ENCODE measurements around the gene PIEZO2.

- TF ChIP-seq SMC3 (conservative IDR thresholded peaks at IDR 0.05; ENCODE audit: poor library complexity) = no peak
- TF ChIP-seq EP300 (conservative IDR thresholded peaks at IDR 0.05; ENCODE audit: poor library complexity, severe bottlenecking) = no peak
- TF ChIP-seq CTCF (IDR thresholded peaks at IDR 0.05; ENCODE audit: poor library complexity, severe bottlenecking) = no peak
Observed at GRCh38 chr18:10739152-10739551, 410.2 kb downstream of the PIEZO2 start.
